ENCODE measurements around the gene ANKRD33.
"Not testable (repeated sequence)": the region's sequence is repeated elsewhere in the genome, so short reads cannot be mapped to it uniquely, and the experiment has no call there.

The ANKRD33 gene

GRCh38 chr12:51883295-51883694 is 4.6 kb upstream of the ANKRD33 start:
- FAIRE-seq, result no peak
- no peak for TF ChIP-seq CTCF (IDR thresholded peaks at IDR 0.05; ENCODE audit: insufficient read depth, missing control alignments)

GRCh38 chr12:51883998-51884675 is 3.8 kb upstream of the ANKRD33 start:
- FAIRE-seq, result no peak
- DNase-seq (ENCODE audit: insufficient read length, low spot score), result no peak
- no peak for TF ChIP-seq CTCF (IDR thresholded peaks at IDR 0.05; ENCODE audit: insufficient read depth, missing control alignments)

More at GRCh38 chr12:51883295-51883694, 4.6 kb upstream of the ANKRD33 start:
- DNase-seq (ENCODE audit: insufficient read length, low spot score), result no peak

- FAIRE-seq (no peak), DNase-seq (ENCODE audit: insufficient read length, low spot score) (no peak)
- TF ChIP-seq CTCF (IDR thresholded peaks at IDR 0.05; ENCODE audit: insufficient read depth, missing control alignments), result no peak
Observed at GRCh38 chr12:51884676-51885229, 3.1 kb upstream of the ANKRD33 start.

GRCh38 chr12:51885294-51886020 is 2.4 kb upstream of the ANKRD33 start:
- DNase-seq (ENCODE audit: insufficient read length, low spot score); FAIRE-seq: not testable (repeated sequence)

GRCh38 chr12:51886021-51886710 is 1.7 kb upstream of the ANKRD33 start:
- no peak for DNase-seq (ENCODE audit: insufficient read length, low spot score)
- no peak for FAIRE-seq
- no peak for TF ChIP-seq CTCF (IDR thresholded peaks at IDR 0.05; ENCODE audit: insufficient read depth, missing control alignments)

GRCh38 chr12:51888316-51889215 is 663 bp downstream of the ANKRD33 start:
- no peak for TF ChIP-seq CTCF (IDR thresholded peaks at IDR 0.05; ENCODE audit: insufficient read depth, missing control alignments)
- FAIRE-seq, result no peak
- no peak for DNase-seq (ENCODE audit: insufficient read length, low spot score)

Measured in D721Med (cell line).